OCI-LY7 (cell line): ENCODE results near the gene SCAMP3. TPM values are rescaled to one million over a fixed set of nuclear protein-coding genes. Genes with fewer than 3 reads are reported as not detected.
A peak's percentile ranks its signal among the peaks of the same experiment; 100 is the strongest.

ENCODE experiments used
- BruUV-seq: library from RNA; stranded (reverse); fragments of 400-500 nt; replicated peaks from 2 replicates; lab custom pipeline; 2021; lab: Mats Ljungman, UMichigan
- CTCF ChIA-PET: fragments of 300-600 bp; sonication (Branson Sonifier 250); formaldehyde crosslinking; loops from one replicate; lab custom pipeline; 2022; ENCODE audit warnings: antibody characterized with exemption; ENCODE audit not compliant: unreplicated experiment; lab: Charles Lee
- POLR2A ChIA-PET: fragments of 300-600 bp; sonication (Branson Sonifier 250); formaldehyde crosslinking; loops from one replicate; lab custom pipeline; 2022; ENCODE audit warnings: antibody characterized with exemption; lab: Charles Lee
- DNase-seq: peaks from one replicate; pipeline ENCODE4 v3.0.0-alpha.2; 2015; ENCODE audit warnings: low spot score
- H2AFZ ChIP-seq: fragments of 200-600 bp; sonication (generic), shearing (Covaris generic); 2 replicates; pipeline ENCODE4 v1.6.1; 2014; ENCODE audit warnings: mild to moderate bottlenecking, antibody characterized with exemption, low read length, moderate library complexity
- H3K27ac ChIP-seq: fragments of 200-600 bp; sonication (generic); 2 replicates; pipeline ENCODE4 v1.5.1; 2014; ENCODE audit warnings: mixed run types, low read depth, mild to moderate bottlenecking, moderate library complexity, low read length, inconsistent platforms; ENCODE audit not compliant: poor library complexity, severe bottlenecking
- H3K36me3 ChIP-seq: fragments of 200-600 bp; sonication (generic); 2 replicates; pipeline ENCODE4 v1.6.1; 2014; ENCODE audit warnings: mild to moderate bottlenecking, antibody characterized with exemption, low read length, moderate library complexity, mixed read lengths; ENCODE audit not compliant: insufficient read depth
- H3K4me1 ChIP-seq: fragments of 200-600 bp; sonication (generic); 2 replicates; pipeline ENCODE4 v1.5.1; 2014; ENCODE audit warnings: mild to moderate bottlenecking, low read length; ENCODE audit not compliant: insufficient read depth, poor library complexity, severe bottlenecking
- H3K4me2 ChIP-seq: fragments of 200-600 bp; sonication (generic); 2 replicates; pipeline ENCODE4 v1.6.1; 2014; ENCODE audit warnings: mild to moderate bottlenecking, low read length
- H3K4me3 ChIP-seq: fragments of 200-600 bp; sonication (generic); 2 replicates; pipeline ENCODE4 v1.5.1; 2014; ENCODE audit warnings: mild to moderate bottlenecking, low read depth, low read length; ENCODE audit not compliant: poor library complexity, severe bottlenecking
- H3K79me2 ChIP-seq: fragments of 200-600 bp; sonication (generic); 2 replicates; pipeline ENCODE4 v1.6.1; 2016; ENCODE audit warnings: low read depth, mild to moderate bottlenecking, low read length, moderate library complexity, mixed read lengths; ENCODE audit not compliant: insufficient read depth
- H3K9me2 ChIP-seq: fragments of 200-600 bp; sonication (generic); 2 replicates; pipeline ENCODE4 v1.6.1; 2016; ENCODE audit warnings: mild to moderate bottlenecking, low read length, mixed read lengths; ENCODE audit not compliant: insufficient read depth
- H3K9me3 ChIP-seq: fragments of 200-600 bp; sonication (generic); 2 replicates; pipeline ENCODE4 v1.6.1; 2014; ENCODE audit warnings: mild to moderate bottlenecking, mixed run types, low read length, mixed read lengths
- H4K20me1 ChIP-seq: fragments of 200-600 bp; sonication (generic); 2 replicates; pipeline ENCODE4 v1.6.1; 2014; ENCODE audit warnings: mild to moderate bottlenecking, antibody characterized with exemption, low read length, moderate library complexity, mixed read lengths; ENCODE audit not compliant: insufficient read depth
- CTCF ChIP-seq: fragments of 200-600 bp; sonication (generic); conservative IDR thresholded peaks from 2 replicates; pipeline ENCODE4 v1.5.1; 2014; ENCODE audit warnings: mild to moderate bottlenecking, antibody characterized with exemption, low read length, moderate library complexity, mixed read lengths
- EZH2phosphoT487 ChIP-seq: fragments of 200-600 bp; sonication (generic); IDR thresholded peaks from 2 replicates; pipeline ENCODE4 v1.6.1; 2018; ENCODE audit warnings: low read depth, borderline replicate concordance, mild to moderate bottlenecking, mixed run types, antibody characterized with exemption, low read length, moderate library complexity, mixed read lengths
- intact Hi-C: fragments of 100-400 bp; cut with micrococcal nuclease; formaldehyde crosslinking; loops from one replicate; pipeline ENCODE4 v1.10.0; 2022; ENCODE audit not compliant: unreplicated experiment
- total RNA-seq, 2 experiments: library from RNA; depleted of rRNA in 1 of 2; stranded (reverse); fragments of >200 nt in 1 of 2; shearing (Covaris generic) in 1 of 2; gene quantifications; 2 replicates each; pipeline ENCODE4 v1.2.3, GENCODE V29; 2014 to 2022

The SCAMP3 gene
- total RNA-seq, 2 experiments from 2014 or later = 58.3 to 74.7 TPM

- no peak for DNase-seq
- peaks cover 44% of the 10 kb centered on the region for H3K36me3 ChIP-seq
- H3K4me3 ChIP-seq = no peak overlapping the region
- no peaks in the 10 kb centered on the region for H3K9me2 ChIP-seq
- intact Hi-C loops = no loop called here
- CTCF ChIA-PET = no interaction called here
- H4K20me1 ChIP-seq = no peaks in the 10 kb centered on the region
- TF ChIP-seq CTCF = no peak
- no peak for TF ChIP-seq EZH2phosphoT487
- no peak overlapping the region for H2AFZ ChIP-seq
- H3K9me3 ChIP-seq = no peaks in the 10 kb centered on the region
- H3K4me2 ChIP-seq = no peak overlapping the region
- H3K27ac ChIP-seq = no peak overlapping the region
- TSS peak; percentile 67 for BruUV-seq
- peaks cover 31% of the 10 kb centered on the region for H3K4me1 ChIP-seq
- peaks cover 12% of the 10 kb centered on the region; the same call in 1 of the 2 replicates for H3K79me2 ChIP-seq
- POLR2A ChIA-PET = no interaction called here
These were observed 5.9 kb downstream of the SCAMP3 start for GRCh38 chr1:155256058-155256852.

- TF ChIP-seq CTCF (no peak), EZH2phosphoT487 (no peak)
- Histone ChIP-seq H2AFZ (peak within 1 kb of the TSS; percentile 61), H3K4me1 (peaks cover 27% of the 10 kb centered on the region), H3K4me3 (peak within 1 kb of the TSS; percentile 77), H3K9me2 (no peaks in the 10 kb centered on the region), H3K27ac (no peak within 1 kb of the TSS), H3K4me2 (peak within 1 kb of the TSS; percentile 95), H4K20me1 (no peaks in the 10 kb centered on the region), H3K79me2 (peaks cover 4% of the 10 kb centered on the region; the same call in 1 of the 2 replicates), H3K9me3 (no peaks in the 10 kb centered on the region), H3K36me3 (peaks cover 39% of the 10 kb centered on the region)
- DNase-seq = peak; percentile 79
- CTCF ChIA-PET = no interaction called here
- intact Hi-C loops = no loop called here
- no TSS peak for BruUV-seq
- POLR2A ChIA-PET = no interaction called here
These were observed 6.7 kb downstream of the SCAMP3 start, which contains the start of gene ENTREP3 for GRCh38 chr1:155255243-155256007. ENTREP3 (minus strand) TSS chr1:155255483; CDS start chr1:155254877, 606 bp downstream.
